Pancreas (tissue), 10 donors: ENCODE results near the gene MICA. TPM values are rescaled to one million over a fixed set of nuclear protein-coding genes. Genes with fewer than 3 reads are reported as not detected.

Source experiments
- ATAC-seq, 4 donors: fragments of 200-7000 bp; cut with Tn5 transposase; one replicate each; pipeline versions ENCODE4 v1.8.0 to v1.9.1; 2020; ENCODE audit warnings: mild to moderate bottlenecking in 4 of 4, moderate library complexity in 4 of 4
- DNase-seq, 6 donors: peaks; one replicate each; pipeline ENCODE4 v3.0.0-alpha.2; 2020
- FAIRE-seq: peaks from 2 replicates; lab custom pipeline; 2012; peaks lifted over from hg19 to GRCh38; lab: Jason Lieb, UNC
- H3K27ac ChIP-seq, 4 donors: fragments of 200-600 bp; sonication (generic); 1 replicate in 3 of 4; 2 replicates in 1 of 4; pipeline versions ENCODE4 v1.5.0 to v1.8.0; 2020
- H3K27me3 ChIP-seq, 4 donors: fragments of 200-600 bp; one replicate each; pipeline ENCODE4 v1.8.0; 2021
- H3K36me3 ChIP-seq, 3 donors: fragments of 200-600 bp; sonication (generic) in 1 of 3; one replicate each; pipeline versions ENCODE4 v1.5.0 to v1.8.0; 2020 to 2021
- H3K4me1 ChIP-seq, 3 donors: fragments of 200-600 bp; one replicate each; pipeline ENCODE4 v1.8.0; 2021
- H3K4me3 ChIP-seq, 4 donors: fragments of 200-600 bp; sonication (generic) in 2 of 4; one replicate each; pipeline versions ENCODE4 v1.5.0 to v1.8.0; 2020 to 2021
- H3K9me3 ChIP-seq, 4 donors: fragments of 200-600 bp; one replicate each; pipeline ENCODE4 v1.8.0; 2021
- CTCF ChIP-seq, 4 donors: fragments of 200-600 bp; sonication (generic) in 3 of 4; IDR thresholded peaks; one replicate each; pipeline versions ENCODE4 v1.5.0 to v1.8.0; 2021; ENCODE audit warnings: antibody characterized with exemption in 4 of 4
- WGBS, 2 donors: extraction: QIAGEN DNeasy Blood & Tissue Kit; methylation state at CpG; one replicate each; pipeline ENCODE4 v1.1.7; 2013; 5-methylcytosine and 5-hydroxymethylcytosine counted together
- intact Hi-C, 3 donors: fragments of 100-400 bp; cut with DNase I; formaldehyde crosslinking; loops; one replicate each; pipeline versions ENCODE4 v1.11.1 to v1.14.2; 2022
- polyA plus RNA-seq, 2 donors: library from polyadenylated mRNA; stranded (reverse); fragments of 200-250 nt; gene quantifications; one replicate each; pipeline ENCODE4 v1.2.3, GENCODE V29; 2013
- total RNA-seq, 6 donors: library from RNA; stranded (reverse); fragmentation: NEBNext Ultra II Directional in 4 of 6; extraction: Animal tissue kit (Norgen Biotek cat#: 25700) in 4 of 6; gene quantifications; one replicate each; pipeline versions ENCODE4 v1.2.1 to v1.2.4, GENCODE V29; 2021 to 2023
- donor health status: healthy with polysubstance abuse.
- donor health status: DM: no; HTN: no; CAD: no; lungs with moderate emphysema.
- donor health status: DM: no; HTN: no; CAD: no.
- donor health status: control.
- donor health status: control.
- donor health status: Bipolar disorder and iron deficiency.
- donor health status: DM: yes; HTN: yes; CAD: no.
- donor health status: DM: no; HTN: no; CAD: no.
- donor health status: DM: no; HTN: no; CAD: no.
- donor health status: DM: yes; HTN: yes; CAD: no.

MICA gene
- 10 to 100 TPM in 1 of 6 donors, 1 to 10 TPM in 5; 4.8 to 15.8 (median 5.7) TPM for total RNA-seq
- polyA plus RNA-seq = 10 to 100 TPM; 13.6 to 22.6 TPM

GRCh38 chr6:31403283-31404060, at the start of gene MICA:
MICA (plus strand) TSS chr6:31403595; CDS start chr6:31403633, 38 bp downstream.
- no peaks in the 10 kb centered on the region for H3K27me3 ChIP-seq
- H3K9me3 ChIP-seq = no peaks in the 10 kb centered on the region
- WGBS, 2 donors = 0 to 1% methylated on average over 56 to 58 of the region's 58 CpGs
- ATAC-seq (peak; percentile 75 to 83 (median 82)), DNase-seq (peak; percentile 84 to 93 (median 91)), FAIRE-seq (no peak)
- peak within 1 kb of the TSS; percentile 26 to 70 (median 52) for H3K4me3 ChIP-seq
- TF ChIP-seq CTCF (IDR thresholded peaks at IDR 0.05) = no peak
- H3K27ac ChIP-seq = peak within 1 kb of the TSS; percentile 51 to 99 (median 74)
- H3K4me1 ChIP-seq = peaks cover 7 to 16% (median 7%) of the 10 kb centered on the region in 3 donors
- intact Hi-C loops = loop anchor here in 1 of 3 donors (5.0 kb wide), 1 partner anchor 34 kb away; no protein-coding TSS in a partner anchor
- no peaks in the 10 kb centered on the region for H3K36me3 ChIP-seq

- peaks cover 0 to 6% (median 0%) of the 10 kb centered on the region in 3 donors for H3K4me1 ChIP-seq
- H3K27me3 ChIP-seq = no peaks in the 10 kb centered on the region
- TF ChIP-seq CTCF (IDR thresholded peaks at IDR 0.05) = no peak
- FAIRE-seq (no peak), DNase-seq (no peak), ATAC-seq (no peak)
- no peak overlapping the region for H3K27ac ChIP-seq
- H3K9me3 ChIP-seq = no peaks in the 10 kb centered on the region
- 66 to 69% methylated on average over 10 to 11 of the region's 11 CpGs for WGBS, 2 donors
- intact Hi-C loops = loop anchor here in 1 of 3 donors (10.0 kb wide), 1 partner anchor 70 kb away; no protein-coding TSS in a partner anchor
- H3K36me3 ChIP-seq = no peaks in the 10 kb centered on the region
- H3K4me3 ChIP-seq = peak overlapping the region in 1 of 4 donors; percentile 50
Measured at GRCh38 chr6:31354158-31354863, 49.1 kb upstream of the MICA start.

GRCh38 chr6:31354864-31355582, 48.4 kb upstream of the MICA start:
- ATAC-seq (no peak), DNase-seq (no peak), FAIRE-seq (no peak)
- no peaks in the 10 kb centered on the region for H3K9me3 ChIP-seq
- intact Hi-C loops = loop anchor here in 1 of 3 donors (10.0 kb wide), 1 partner anchor 70 kb away; no protein-coding TSS in a partner anchor
- TF ChIP-seq CTCF (IDR thresholded peaks at IDR 0.05) = no peak
- no peaks in the 10 kb centered on the region for H3K36me3 ChIP-seq
- peaks cover 0 to 6% (median 0%) of the 10 kb centered on the region in 3 donors for H3K4me1 ChIP-seq
- no peak overlapping the region for H3K27ac ChIP-seq
- H3K4me3 ChIP-seq = peak overlapping the region in 2 of 4 donors; percentile 50 to 51
- H3K27me3 ChIP-seq = no peaks in the 10 kb centered on the region
- WGBS, 2 donors = 69 to 74% methylated on average over 11 of the region's 11 CpGs

GRCh38 chr6:31355583-31355948, 47.8 kb upstream of the MICA start:
- intact Hi-C loops = loop anchor here in 1 of 3 donors (10.0 kb wide), 1 partner anchor 71 kb away; no protein-coding TSS in a partner anchor
- TF ChIP-seq CTCF (IDR thresholded peaks at IDR 0.05) = no peak
- Histone ChIP-seq H3K4me1 (peaks cover 0 to 6% (median 0%) of the 10 kb centered on the region in 3 donors), H3K9me3 (no peaks in the 10 kb centered on the region), H3K4me3 (peak overlapping the region in 3 of 4 donors; percentile 5 to 51 (median 50)), H3K36me3 (no peaks in the 10 kb centered on the region), H3K27ac (no peak overlapping the region), H3K27me3 (no peaks in the 10 kb centered on the region)
- 75 to 89% methylated on average over 5 of the region's 5 CpGs for WGBS, 2 donors
- ATAC-seq (no peak), FAIRE-seq (no peak), DNase-seq (no peak)
